HG03354 (cell line): Measurements from ENCODE around the gene ACTN2.

Experiments
- ATAC-seq: cut with Tn5 transposase; IDR thresholded peaks from one replicate; pipeline ENCODE4 v1.9.1; 2021; ENCODE audit warnings: mild to moderate bottlenecking; ENCODE audit not compliant: unreplicated experiment, poor library complexity, severe bottlenecking

ACTN2 gene

DNA sequence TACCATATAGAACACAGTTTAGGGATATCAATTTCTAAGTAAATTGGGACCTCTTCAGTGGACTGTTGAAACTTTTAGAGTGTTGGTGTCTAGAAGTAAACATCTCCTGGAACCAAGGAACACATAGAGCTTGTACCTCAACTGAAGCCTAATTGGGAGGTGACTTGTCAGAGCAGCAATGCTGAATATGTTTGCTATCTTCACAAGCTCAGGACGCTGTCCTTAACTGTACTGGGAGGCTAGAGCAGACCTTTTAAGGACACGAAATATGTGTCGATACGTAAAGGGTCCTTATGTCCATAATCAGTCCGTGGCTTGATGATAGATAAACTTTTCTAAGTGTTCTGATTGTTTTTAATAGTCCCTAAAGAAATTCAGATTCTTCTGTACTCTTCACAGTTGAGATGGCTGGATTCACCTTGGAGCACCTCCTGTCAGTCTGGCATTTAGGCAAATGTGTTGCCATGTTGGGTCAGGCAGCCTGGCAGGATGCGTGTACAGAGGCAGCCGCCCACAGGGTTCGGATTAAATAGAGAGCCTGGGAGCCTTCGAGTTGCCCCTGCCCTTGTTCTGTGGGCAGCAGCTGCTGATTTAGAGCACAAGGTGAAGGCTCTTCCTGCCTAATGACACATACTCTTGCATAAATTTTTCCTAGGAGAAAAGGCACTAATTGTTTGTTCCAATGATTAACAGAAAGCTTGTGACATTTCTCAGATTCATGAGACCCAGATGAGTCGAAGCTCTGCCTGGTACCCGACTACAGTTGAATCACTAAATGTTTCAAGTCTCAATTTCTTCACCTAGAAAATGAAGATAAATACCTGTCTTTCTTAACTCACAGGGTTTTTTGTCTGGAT is 3.6 kb downstream of the ACTN2 start:
- no peak for ATAC-seq

DNA sequence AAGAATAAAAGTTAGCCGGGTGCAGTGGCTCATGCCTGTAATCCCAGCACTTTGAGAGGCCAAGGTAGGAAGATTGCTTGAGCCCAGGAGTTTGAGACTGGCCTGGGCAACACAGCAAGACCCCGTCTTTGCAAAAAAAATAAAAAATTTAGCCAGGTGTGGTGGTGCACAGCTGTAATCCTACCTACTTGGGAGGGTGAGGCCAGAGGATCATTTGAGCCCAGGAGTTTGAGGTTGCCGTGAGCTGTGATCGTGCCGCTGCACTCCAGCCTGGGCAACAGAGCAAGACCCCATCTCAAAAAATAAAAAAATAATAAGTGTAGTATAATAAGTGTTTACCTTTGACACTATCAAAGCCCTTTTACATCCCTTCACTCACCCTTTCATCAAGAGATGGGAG is 5.0 kb downstream of the ACTN2 start:
- ATAC-seq = no peak

DNA sequence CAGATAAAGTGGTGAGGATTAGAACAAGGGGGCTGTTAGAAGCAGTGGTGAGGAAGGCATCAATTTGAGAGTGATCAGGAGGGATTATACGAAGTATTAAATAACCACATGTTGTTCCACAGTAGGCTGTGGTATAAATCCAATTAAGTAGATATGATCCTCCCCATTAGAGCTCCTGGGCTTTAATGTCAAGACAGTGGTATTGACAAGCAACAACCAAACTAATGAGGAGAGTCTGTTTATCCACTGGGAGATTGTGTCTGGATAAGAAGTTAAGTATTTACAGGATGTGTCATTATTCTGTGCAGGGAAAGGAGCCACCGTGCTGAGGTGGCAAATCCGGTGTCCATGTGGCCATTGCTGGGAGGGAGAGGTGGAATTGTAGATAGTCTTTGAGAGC is 5.8 kb downstream of the ACTN2 start:
- ATAC-seq = no peak

DNA sequence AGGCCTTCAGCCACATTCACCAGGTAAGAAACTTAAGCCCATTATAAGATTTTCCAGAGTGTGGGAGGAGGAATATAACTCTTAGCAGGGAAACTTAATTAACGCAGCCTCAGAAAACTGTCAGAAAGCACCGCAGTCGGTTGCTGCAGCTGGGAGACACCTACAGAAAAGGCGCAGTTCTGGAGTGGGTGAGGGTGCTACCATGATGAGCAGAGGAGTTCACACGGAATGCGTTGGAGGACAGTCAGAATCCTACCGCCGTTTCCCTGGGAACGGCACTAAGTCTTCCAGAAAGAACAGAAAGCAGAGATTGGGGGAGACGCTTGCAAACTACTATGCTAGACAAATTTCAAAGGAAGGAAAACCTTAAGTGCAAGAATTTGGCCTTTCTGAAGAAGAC is 6.4 kb downstream of the ACTN2 start:
- no peak for ATAC-seq

DNA sequence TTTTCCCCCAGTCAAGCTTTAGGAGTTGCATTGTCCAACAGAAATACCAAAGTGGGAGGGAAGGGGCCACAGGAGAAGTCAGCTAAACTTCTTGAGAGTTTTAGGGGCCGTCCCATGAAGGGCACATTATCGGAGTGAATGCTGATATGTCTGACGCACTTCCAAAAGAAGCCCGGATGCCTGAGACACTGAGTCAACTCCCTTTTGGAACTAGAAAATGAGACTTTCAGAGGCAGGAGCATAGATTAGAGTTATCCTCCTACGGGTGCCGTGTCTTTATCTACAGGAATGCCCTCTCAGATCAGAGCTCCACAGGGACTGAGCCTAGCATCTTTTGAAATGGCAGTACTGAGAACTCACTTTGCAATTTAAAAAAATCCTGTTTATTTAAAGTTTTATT is 13.1 kb downstream of the ACTN2 start:
- no peak for ATAC-seq

DNA sequence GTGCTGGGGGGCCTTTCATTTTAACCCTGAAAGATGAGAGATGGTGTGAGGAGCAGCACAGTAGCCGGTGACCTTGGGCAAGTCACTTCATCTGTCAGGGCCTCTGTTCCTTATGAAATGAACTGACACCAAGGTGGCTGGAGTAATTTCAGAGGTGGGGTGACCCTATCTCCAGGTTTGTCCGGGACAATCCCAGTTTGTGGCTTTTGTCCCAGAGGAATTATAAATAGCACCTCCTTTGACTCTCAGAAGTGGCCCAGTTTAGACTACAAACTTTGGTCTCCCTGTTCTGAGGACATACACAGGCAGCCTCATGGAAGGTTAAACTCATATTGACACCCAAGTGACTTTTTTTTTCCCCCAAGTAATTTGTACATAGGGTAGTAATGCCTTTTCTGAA is 14.6 kb downstream of the ACTN2 start:
- no peak for ATAC-seq

DNA sequence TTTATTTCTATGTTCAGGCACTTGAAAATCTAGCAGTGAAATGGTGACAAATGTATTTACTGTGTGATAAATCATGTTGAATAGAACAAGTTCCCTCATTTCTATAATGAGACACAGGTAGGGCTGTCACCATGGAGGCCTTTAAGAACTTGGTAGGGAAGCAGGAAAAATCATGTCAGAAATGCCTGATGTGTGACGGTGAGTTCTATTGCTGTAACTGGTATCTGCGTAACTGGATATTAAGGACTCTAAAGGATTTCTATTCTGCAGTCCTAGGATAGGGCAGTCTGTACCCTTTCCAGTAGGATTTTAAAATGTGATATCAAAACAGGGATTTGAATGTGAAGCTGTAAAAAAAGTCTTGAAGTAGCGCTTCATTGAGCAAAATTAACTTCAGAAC is 15.5 kb downstream of the ACTN2 start:
- ATAC-seq = no peak

DNA sequence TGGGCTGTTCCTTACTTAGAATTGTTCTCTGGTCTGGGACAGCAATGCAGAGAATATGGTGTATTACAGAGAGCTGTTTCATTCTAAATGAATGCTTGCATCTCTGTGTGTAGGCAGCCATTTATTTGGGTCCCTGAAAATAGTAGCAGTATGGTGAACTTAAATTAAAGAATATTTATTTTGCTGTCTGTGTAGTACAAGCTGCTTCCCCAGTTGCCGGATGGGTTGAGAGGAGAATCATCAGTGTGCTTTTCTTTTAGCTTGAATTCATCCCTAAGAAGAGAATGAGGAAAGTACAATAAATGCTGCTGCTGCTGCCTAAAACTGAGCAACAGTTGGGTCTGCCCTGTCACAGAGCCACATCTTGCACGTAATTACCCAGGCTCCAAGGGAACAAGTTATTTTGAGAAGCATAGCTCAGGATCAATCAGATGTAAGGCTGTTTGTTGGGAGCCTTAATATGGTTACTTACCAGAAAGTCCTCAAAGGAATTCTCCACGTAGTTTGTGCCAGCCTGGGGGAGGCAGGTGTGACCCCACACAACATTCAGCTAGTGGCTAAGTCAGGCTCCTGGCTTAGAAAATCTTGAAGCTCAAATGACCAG is 16.6 kb downstream of the ACTN2 start:
- no peak for ATAC-seq

DNA sequence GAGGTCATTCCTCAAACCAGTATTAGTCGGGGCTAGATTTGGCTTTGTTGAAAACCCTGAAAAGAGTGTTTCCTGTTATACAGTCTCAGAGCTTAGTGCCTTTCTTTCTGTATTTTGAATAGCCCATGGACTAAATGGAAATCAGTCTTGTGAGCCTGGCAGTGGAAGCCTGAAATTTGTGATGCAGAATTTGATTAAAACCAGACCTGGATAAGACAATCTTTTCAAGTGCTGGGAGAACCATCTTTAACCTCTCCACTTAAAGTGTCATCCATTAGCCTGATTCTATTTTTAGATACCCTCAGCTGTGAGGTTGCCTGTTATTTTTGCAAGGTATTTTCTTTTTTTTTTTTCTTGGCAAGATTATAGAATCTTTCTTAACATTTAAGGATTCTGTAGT is 19.5 kb downstream of the ACTN2 start:
- no peak for ATAC-seq

DNA sequence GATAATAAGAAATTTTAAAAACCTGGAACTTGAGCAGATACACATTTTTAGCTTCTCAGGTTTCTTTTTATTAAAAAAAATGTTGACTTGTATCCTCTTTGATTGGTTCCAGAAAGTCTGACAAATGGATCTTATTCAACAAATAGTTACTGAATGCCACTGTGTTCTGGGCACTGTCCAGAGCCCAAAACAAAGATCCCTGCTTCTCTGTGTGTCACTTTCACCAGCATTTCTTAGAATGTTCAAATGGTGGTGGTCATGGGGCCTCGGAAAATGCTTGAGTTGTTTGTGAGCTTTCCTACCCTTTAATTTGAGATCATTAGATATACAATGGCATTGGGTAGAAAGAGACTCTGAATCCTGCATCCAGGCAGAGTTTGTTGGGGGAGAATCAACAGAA is 19.9 kb downstream of the ACTN2 start:
- no peak for ATAC-seq

DNA sequence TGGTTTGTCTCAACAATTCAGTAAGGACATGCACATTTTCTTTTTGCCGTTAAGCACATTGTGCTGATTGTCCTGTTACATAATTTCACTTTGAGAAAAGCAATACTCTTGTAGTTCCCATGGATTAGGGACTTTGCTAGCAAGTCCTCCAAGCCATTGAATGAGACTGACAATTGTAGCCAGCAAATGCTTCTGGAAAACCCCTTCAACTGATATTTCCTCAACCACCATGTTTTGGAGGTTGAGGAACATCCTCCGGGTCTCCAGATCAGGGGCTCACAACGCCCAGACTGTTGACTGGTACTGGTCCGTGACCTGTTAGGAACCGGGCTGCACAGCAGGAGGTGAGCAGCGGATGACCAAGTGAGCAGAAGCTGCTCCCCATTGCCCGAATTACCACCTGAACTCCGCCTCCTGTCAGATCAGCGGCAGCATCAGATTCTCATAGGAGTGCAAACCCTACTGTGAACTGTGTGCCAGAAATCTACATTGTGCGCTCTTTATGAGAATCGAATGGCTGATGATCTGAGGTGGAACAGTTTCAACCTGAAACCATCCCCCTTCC is 24.1 kb downstream of the ACTN2 start:
- no peak for ATAC-seq

DNA sequence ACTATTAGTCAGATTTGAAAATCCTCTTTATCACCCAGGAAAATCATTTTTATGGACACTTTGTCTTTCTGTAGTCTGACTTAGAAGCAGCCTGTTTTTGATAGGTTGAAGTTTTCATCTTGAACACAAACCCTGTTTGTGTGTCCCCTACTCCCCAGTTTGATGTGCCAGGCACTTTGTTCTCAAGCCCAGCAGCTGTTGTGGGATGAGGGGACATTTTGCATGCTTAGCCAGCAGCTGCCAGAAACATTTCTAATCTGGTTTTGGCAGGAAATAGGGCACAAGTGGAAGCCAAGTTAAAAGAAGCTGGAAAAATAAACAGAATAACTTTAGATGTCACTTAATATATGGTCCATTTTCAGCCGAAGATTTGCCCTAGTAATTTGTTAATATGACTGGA is 29.9 kb downstream of the ACTN2 start:
- ATAC-seq = no peak

DNA sequence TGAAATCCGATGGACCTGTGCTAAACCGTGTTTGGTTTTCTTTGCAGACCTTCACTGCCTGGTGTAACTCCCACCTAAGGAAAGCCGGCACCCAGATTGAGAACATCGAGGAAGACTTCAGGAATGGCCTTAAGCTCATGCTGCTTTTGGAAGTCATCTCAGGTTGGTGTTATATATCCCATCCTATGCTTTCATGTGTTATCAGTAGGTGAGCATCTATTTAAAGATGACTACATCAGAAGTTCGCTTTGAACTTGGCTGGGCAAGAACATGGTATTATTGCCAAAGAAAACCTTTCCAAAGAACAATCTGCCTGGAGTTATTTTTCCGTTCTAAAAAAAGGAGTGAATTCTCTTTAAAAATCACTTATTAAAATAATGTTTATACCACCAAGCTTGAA is 31.5 kb downstream of the ACTN2 start:
- no peak for ATAC-seq

DNA sequence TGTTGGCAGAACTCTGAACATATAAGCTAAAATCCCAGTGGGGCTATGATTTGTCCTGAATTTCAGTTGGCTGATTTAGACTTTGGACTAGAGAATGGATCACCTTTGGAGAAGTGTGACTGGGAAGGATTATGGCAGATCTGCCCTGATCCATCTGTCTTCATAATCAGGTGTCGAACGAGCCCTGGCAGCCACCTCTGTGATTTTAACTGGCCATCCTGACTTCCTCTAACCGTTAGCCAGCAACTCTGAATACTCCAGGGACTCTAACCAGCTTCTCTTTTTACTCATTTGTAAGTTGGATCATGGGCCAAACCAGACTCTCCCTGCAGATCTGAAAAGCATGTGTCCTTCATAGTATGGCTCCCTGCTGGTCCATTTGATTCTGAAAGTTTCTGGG is 32.0 kb downstream of the ACTN2 start:
- ATAC-seq = no peak

DNA sequence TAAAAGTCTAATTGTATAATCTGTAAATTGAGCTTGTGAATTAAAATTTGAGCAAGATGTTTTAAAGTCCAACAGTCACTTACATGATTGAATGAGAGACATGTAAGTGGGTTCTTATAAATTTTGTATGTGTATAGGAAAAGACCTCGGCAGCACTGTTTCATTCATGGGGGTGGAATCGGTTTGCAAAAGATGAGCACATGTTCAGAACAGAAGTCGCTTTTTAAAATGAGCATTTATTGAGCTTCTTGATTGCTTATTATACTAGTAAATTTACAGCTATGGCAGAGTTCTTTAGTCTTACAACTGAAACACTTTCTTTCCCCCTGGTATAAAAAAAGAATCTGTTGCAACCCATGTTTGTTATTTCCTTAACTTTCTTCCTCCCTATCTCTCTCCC is 33.9 kb downstream of the ACTN2 start:
- no peak for ATAC-seq

DNA sequence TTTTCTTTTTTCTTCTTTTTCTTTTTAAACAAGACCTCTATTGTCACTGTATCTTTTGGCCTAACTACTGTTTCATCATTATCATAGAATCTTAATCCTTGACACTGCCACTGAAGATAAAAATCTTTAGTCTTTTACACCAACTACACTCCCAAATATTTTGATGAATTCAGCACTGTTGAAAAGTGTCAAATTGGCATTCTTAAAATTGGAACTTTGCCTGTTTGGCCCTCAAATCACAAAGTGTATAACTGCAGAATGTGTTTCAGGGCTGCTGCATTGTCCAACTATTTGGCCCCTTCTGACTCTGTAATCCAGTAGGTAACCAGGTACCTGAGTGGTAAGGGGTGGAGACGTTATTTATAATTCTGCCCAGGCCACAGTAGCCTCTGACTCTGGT is 34.3 kb downstream of the ACTN2 start:
- no peak for ATAC-seq

DNA sequence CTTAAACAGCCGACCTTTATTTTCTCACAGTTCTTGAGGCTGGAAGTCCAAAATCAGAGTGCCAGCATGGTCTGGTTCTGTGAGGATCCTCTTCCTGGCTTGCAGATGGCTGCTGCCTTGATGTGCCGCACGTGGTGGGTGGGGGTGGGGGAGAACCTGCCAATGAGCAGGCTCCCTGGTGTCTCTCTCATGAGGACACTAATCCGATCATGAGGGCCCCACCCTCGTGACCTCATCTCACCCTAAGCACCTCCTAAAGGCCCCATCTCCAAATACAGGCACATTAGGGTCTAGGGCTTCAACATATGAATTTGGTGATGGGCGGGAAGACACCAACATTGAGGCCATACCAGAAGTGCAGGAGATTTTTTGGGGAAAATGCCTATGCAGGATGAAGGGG is 37.8 kb downstream of the ACTN2 start:
- ATAC-seq = no peak

DNA sequence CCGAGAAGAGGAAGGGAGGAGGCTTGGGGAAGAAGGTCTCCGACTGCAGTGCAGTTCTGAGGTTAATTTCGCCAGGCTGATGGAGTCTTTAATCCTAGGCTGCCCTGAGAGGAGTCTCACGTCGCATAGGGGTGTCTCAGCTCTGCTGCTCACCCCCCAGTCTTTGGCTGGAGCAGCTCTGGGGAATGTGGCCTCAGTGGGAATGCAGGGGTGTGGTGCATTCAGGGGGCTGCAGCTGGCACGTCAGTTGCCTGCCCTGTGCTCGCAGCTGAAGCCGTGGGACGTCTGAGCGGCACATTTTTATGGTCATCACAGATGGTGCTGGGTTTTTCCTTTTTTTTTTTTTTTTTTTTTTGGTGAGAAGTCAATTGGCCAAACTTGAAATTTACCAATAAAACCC is 38.2 kb downstream of the ACTN2 start:
- ATAC-seq = no peak

DNA sequence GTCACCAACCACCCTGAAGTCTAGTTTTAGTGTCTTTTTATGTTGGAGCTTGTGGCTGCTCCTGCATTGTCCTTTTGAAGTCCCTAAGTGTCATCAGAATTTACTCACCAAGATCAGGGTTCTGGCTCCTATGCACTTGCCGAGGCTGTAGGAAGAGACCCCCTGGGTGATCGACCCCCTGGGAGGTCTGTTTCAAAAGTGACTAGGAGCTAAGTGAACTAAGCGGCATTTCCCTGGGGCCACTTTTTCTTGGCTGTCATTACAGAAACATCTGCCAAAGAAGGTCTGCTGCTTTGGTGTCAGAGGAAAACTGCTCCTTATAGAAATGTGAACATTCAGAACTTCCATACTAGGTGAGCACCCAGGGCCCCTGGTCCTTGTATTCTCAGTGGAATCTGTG is 39.4 kb downstream of the ACTN2 start:
- no peak for ATAC-seq

DNA sequence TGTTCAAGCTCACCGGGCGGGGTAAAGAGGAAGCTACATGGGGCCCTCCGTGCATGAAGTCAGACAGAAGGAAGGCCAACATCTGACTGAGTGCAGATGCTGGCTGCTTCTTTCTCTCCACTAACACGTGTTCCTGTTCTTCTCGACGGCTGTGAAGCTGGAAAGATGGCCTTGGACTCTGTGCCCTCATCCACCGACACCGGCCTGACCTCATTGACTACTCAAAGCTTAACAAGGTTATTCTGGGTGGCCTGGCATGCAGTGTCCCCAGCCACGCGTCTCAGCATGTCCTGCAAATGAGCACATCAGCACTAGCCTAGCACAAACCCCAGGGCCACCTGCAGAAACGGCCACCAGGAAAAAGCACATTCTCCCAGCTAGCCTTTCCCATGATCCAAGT is 41.2 kb downstream of the ACTN2 start:
- ATAC-seq = no peak

DNA sequence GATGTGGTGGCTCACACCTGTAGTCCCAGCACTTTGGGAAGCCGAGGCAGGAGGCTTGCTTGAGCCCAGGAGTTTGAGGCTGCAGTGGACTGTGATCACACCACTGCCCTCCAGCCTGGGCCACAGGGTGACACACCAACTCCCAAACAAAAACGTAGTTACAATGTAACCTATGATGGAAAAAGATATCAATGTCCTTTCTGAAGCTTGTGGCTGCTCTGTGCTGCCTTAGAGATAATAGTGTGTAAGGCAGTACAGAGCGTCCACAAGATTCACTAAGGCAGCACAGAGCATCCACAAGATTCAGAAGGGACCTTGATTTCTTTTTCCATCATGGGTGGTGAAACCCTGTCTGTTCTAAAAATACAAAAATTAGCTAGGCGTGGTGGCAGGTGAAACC is 42.5 kb downstream of the ACTN2 start:
- no peak for ATAC-seq
